H1 (cell line): Measurements from ENCODE around the gene FASTK. TPM values are rescaled to one million over a fixed set of nuclear protein-coding genes. Genes with fewer than 3 reads are reported as not detected.

ENCODE experiments used
- CTCF ChIA-PET: fragments of 300-600 bp; sonication (Branson Sonifier 250); formaldehyde crosslinking; loops from one replicate; lab custom pipeline; 2021; ENCODE audit not compliant: partially characterized antibody; lab: Charles Lee
- POLR2A ChIA-PET: fragments of 300-600 bp; sonication (Branson Sonifier 250); formaldehyde crosslinking; loops from one replicate; lab custom pipeline; 2021; ENCODE audit warnings: inconsistent platforms; ENCODE audit not compliant: partially characterized antibody; lab: Charles Lee
- DNase-seq, 2 experiments: peaks; one replicate each; pipeline versions ENCODE4 v3.0.0 to v3.0.0-alpha.2; 2010 to 2022; ENCODE audit warnings: low spot score in 2 of 2, low read depth in 1 of 2, mixed read lengths in 1 of 2
- FAIRE-seq: peaks from 2 replicates; lab custom pipeline; 2011; peaks lifted over from hg19 to GRCh38; lab: Jason Lieb, UNC
- H2AFZ ChIP-seq: 2 replicates; pipeline ENCODE4 v1.8.1; 2012; ENCODE audit warnings: low read length, inconsistent platforms
- H2AK5ac ChIP-seq: 2 replicates; pipeline ENCODE4 v1.6.1; 2013; ENCODE audit warnings: low read depth, low read length
- H2BK120ac ChIP-seq: replicated peaks from 2 replicates; pipeline ENCODE3; 2013; ENCODE audit warnings: low read depth, low read length, inconsistent platforms
- H2BK12ac ChIP-seq: 2 replicates; pipeline ENCODE4 v1.6.1; 2013; ENCODE audit warnings: low read depth, low read length
- H2BK15ac ChIP-seq: 2 replicates; pipeline ENCODE4 v1.6.1; 2013; ENCODE audit warnings: low read length
- H2BK20ac ChIP-seq: 2 replicates; pipeline ENCODE4 v1.6.1; 2013; ENCODE audit warnings: low read length
- H2BK5ac ChIP-seq: 2 replicates; pipeline ENCODE4 v1.6.1; 2013; ENCODE audit warnings: low read depth, low read length
- H3K14ac ChIP-seq: 2 replicates; pipeline ENCODE4 v1.6.1; 2013; ENCODE audit warnings: inconsistent platforms; ENCODE audit not compliant: insufficient read length
- H3K18ac ChIP-seq: 2 replicates; pipeline ENCODE4 v1.6.1; 2013; ENCODE audit warnings: low read length; ENCODE audit errors: extremely low read depth
- H3K23ac ChIP-seq: 2 replicates; pipeline ENCODE4 v1.6.1; 2013; ENCODE audit warnings: inconsistent platforms; ENCODE audit not compliant: insufficient read length
- H3K23me2 ChIP-seq: 2 replicates; pipeline ENCODE4 v1.6.1; 2013; ENCODE audit warnings: low read depth, low read length
- H3K27ac ChIP-seq: 2 replicates; pipeline ENCODE4 v1.6.1; 2011; ENCODE audit warnings: low read depth, low read length, inconsistent platforms
- H3K27me3 ChIP-seq, 4 experiments: replicated peaks in 1 of 4; 1 replicate in 1 of 4; 2 replicates in 3 of 4; pipeline versions ENCODE4 v1.6.1 to v1.8.1; 2011 to 2013; ENCODE audit warnings: low read length in 3 of 4, mild to moderate bottlenecking in 3 of 4, inconsistent platforms in 2 of 4, mixed read lengths in 2 of 4, moderate library complexity in 1 of 4; ENCODE audit not compliant: control insufficient read depth in 3 of 4, insufficient read depth in 3 of 4; ENCODE audit errors: extremely low read depth in 1 of 4
- H3K36me3 ChIP-seq, 4 experiments: 2 replicates each; pipeline versions ENCODE4 v1.6.1 to v1.8.1; 2011 to 2013; ENCODE audit warnings: mild to moderate bottlenecking in 4 of 4, low read length in 3 of 4, moderate library complexity in 2 of 4, control low read depth in 1 of 4, inconsistent platforms in 1 of 4; ENCODE audit not compliant: insufficient read depth in 4 of 4, control insufficient read depth in 2 of 4
- H3K4ac ChIP-seq: replicated peaks from 2 replicates; pipeline ENCODE3; 2013; ENCODE audit warnings: low read length, low read depth, mixed read lengths, inconsistent platforms; ENCODE audit not compliant: insufficient read length
- H3K4me1 ChIP-seq, 4 experiments: replicated peaks in 1 of 4; 1 replicate in 1 of 4; 2 replicates in 3 of 4; pipeline versions ENCODE4 v1.6.1 to v1.8.1; 2011 to 2013; ENCODE audit warnings: low read length in 3 of 4, inconsistent platforms in 2 of 4, mixed read lengths in 1 of 4; ENCODE audit not compliant: insufficient read depth in 4 of 4, control insufficient read depth in 3 of 4
- H3K4me2 ChIP-seq, 2 experiments: 2 replicates each; pipeline versions ENCODE4 v1.6.1 to v1.8.1; 2011 to 2013; ENCODE audit warnings: low read depth in 2 of 2, low read length in 2 of 2, control low read depth in 1 of 2, inconsistent platforms in 1 of 2, mild to moderate bottlenecking in 1 of 2; ENCODE audit not compliant: insufficient read depth in 1 of 2
- H3K4me3 ChIP-seq, 4 experiments: fragments of 200-600, 300-600 bp in 1 of 4; sonication (generic), shearing (Covaris generic), sonication (Bioruptor Twin) in 1 of 4; 2 replicates each; pipeline versions ENCODE4 v1.5.1 to v1.8.1; 2011 to 2016; ENCODE audit warnings: low read length in 4 of 4, low read depth in 3 of 4, control low read depth in 2 of 4, inconsistent platforms in 2 of 4, mild to moderate bottlenecking in 2 of 4, mixed read lengths in 1 of 4, moderate library complexity in 1 of 4; ENCODE audit not compliant: insufficient read depth in 2 of 4; ENCODE audit errors: extremely low read depth in 1 of 4
- H3K56ac ChIP-seq: replicated peaks from 2 replicates; pipeline ENCODE3; 2013; ENCODE audit warnings: low read depth, mild to moderate bottlenecking, mixed read lengths, low read length, inconsistent platforms; ENCODE audit not compliant: insufficient read length
- H3K79me1 ChIP-seq: 2 replicates; pipeline ENCODE4 v1.6.1; 2013; ENCODE audit warnings: low read depth, low read length, control low read depth
- H3K79me2 ChIP-seq, 2 experiments: 2 replicates each; pipeline versions ENCODE4 v1.6.1 to v1.8.1; 2012 to 2013; ENCODE audit warnings: low read length in 2 of 2, mild to moderate bottlenecking in 2 of 2, inconsistent platforms in 1 of 2; ENCODE audit not compliant: insufficient read depth in 2 of 2, control insufficient read depth in 1 of 2
- H3K9ac ChIP-seq, 4 experiments: replicated peaks in 1 of 4; 1 replicate in 1 of 4; 2 replicates in 3 of 4; pipeline versions ENCODE4 v1.6.1 to v1.8.1; 2011 to 2013; ENCODE audit warnings: low read depth in 3 of 4, low read length in 3 of 4, control low read depth in 2 of 4, mild to moderate bottlenecking in 2 of 4, moderate library complexity in 2 of 4, inconsistent platforms in 1 of 4; ENCODE audit errors: extremely low read depth in 1 of 4
- H3K9me3 ChIP-seq, 2 experiments: 2 replicates each; pipeline versions ENCODE4 v1.6.1 to v1.8.1; 2012 to 2013; ENCODE audit warnings: mild to moderate bottlenecking in 2 of 2, moderate library complexity in 2 of 2, control low read depth in 1 of 2, inconsistent platforms in 1 of 2, low read depth in 1 of 2, low read length in 1 of 2, mixed read lengths in 1 of 2; ENCODE audit not compliant: insufficient read depth in 2 of 2
- H4K20me1 ChIP-seq, 2 experiments: replicated peaks in 1 of 2; 2 replicates each; pipeline versions ENCODE3 to v1.8.1; 2011 to 2013; ENCODE audit warnings: inconsistent platforms in 2 of 2, low read length in 2 of 2, mild to moderate bottlenecking in 1 of 2; ENCODE audit not compliant: insufficient read depth in 2 of 2, control insufficient read depth in 1 of 2
- H4K5ac ChIP-seq: 2 replicates; pipeline ENCODE4 v1.6.1; 2013; ENCODE audit warnings: low read length, low read depth, mixed read lengths, inconsistent platforms; ENCODE audit not compliant: insufficient read length
- H4K8ac ChIP-seq: 2 replicates; pipeline ENCODE4 v1.8.0; 2013; ENCODE audit warnings: mild to moderate bottlenecking, moderate library complexity, low read length, inconsistent platforms; ENCODE audit not compliant: insufficient read depth; ENCODE audit errors: extremely low read depth
- H4K91ac ChIP-seq: replicated peaks from 2 replicates; pipeline ENCODE3; 2013; ENCODE audit warnings: low read length, mixed read lengths, inconsistent platforms; ENCODE audit not compliant: insufficient read length
- CHD2 ChIP-seq: IDR thresholded peaks from 2 replicates; pipeline ENCODE4 v1.6.1; 2012; ENCODE audit warnings: low read length, improper control_type of control experiment
- EZH2 ChIP-seq: fragments of 200-600 bp; sonication (generic); IDR thresholded peaks from 2 replicates; pipeline ENCODE4 v1.7.1; 2012; ENCODE audit warnings: low read depth, mild to moderate bottlenecking, moderate library complexity, low read length, inconsistent platforms; ENCODE audit not compliant: severe bottlenecking
- NRF1 ChIP-seq: IDR thresholded peaks from 2 replicates; pipeline ENCODE4 v1.6.1; 2011; ENCODE audit warnings: mild to moderate bottlenecking, low read depth, low read length, improper control_type of control experiment
- RNF2 ChIP-seq: fragments of 200-900, 300-1000 bp; sonication (generic); IDR thresholded peaks from 2 replicates; pipeline ENCODE4 v1.7.1; 2016; ENCODE audit warnings: borderline replicate concordance, low read depth, mild to moderate bottlenecking, antibody characterized with exemption, low read length; ENCODE audit not compliant: poor library complexity, severe bottlenecking; ENCODE audit errors: missing control alignments
- WGBS, 2 experiments: shearing (Covaris generic) in 1 of 2; methylation state at CpG; one replicate each; pipeline versions ENCODE4 v1.1.6 to v1.1.7; 2013 to 2015; ENCODE audit warnings: low lambda C conversion rate in 2 of 2, mixed read lengths in 2 of 2, inconsistent platforms in 1 of 2, low coverage in 1 of 2, missing lambda C conversion rate in 1 of 2; ENCODE audit not compliant: insufficient replicate concordance in 2 of 2, insufficient coverage in 1 of 2, insufficient read length in 1 of 2; ENCODE audit errors: extremely low coverage in 1 of 2, missing lambda C conversion rate in 1 of 2; 5-methylcytosine and 5-hydroxymethylcytosine counted together
- polyA plus RNA-seq, 7 experiments: library from polyadenylated mRNA; depleted of rRNA in 3 of 7; stranded (reverse) in 5 of 7; unstranded in 2 of 7; fragments of >200 nt in 5 of 7; fragments of 200-250 nt in 2 of 7; gene quantifications; 1 replicate in 5 of 7; 2 replicates in 1 of 7; 4 replicates in 1 of 7; pipeline versions ENCODE4 v1.2.1 to v1.2.3, GENCODE V29; 2011 to 2013; ENCODE audit warnings: missing spikeins in 2 of 7, mixed read lengths in 2 of 7
- total RNA-seq: library from RNA; stranded (reverse); fragmentation: NEBNext Ultra II Directional; extraction: Animal tissue kit (Norgen Biotek cat#: 25700); gene quantifications from 2 replicates; pipeline ENCODE4 v1.2.1, GENCODE V29; 2021
- TF ChIP-seq, protein P1 (sequence below): IDR thresholded peaks from 2 replicates; pipeline ENCODE4 v1.6.1; 2012; ENCODE audit warnings: inconsistent platforms
- TF ChIP-seq, protein P2 (sequence below): IDR thresholded peaks from 2 replicates; pipeline ENCODE4 v1.6.1; 2011; ENCODE audit warnings: low read depth, mild to moderate bottlenecking, low read length; ENCODE audit not compliant: insufficient read depth

FASTK gene
- total and polyA plus RNA-seq, 2 of the 8 experiments (the other 6 are each of a cell fraction or from before 2014, with no cell fraction given) = 39.4 to 84.0 TPM

DNA sequence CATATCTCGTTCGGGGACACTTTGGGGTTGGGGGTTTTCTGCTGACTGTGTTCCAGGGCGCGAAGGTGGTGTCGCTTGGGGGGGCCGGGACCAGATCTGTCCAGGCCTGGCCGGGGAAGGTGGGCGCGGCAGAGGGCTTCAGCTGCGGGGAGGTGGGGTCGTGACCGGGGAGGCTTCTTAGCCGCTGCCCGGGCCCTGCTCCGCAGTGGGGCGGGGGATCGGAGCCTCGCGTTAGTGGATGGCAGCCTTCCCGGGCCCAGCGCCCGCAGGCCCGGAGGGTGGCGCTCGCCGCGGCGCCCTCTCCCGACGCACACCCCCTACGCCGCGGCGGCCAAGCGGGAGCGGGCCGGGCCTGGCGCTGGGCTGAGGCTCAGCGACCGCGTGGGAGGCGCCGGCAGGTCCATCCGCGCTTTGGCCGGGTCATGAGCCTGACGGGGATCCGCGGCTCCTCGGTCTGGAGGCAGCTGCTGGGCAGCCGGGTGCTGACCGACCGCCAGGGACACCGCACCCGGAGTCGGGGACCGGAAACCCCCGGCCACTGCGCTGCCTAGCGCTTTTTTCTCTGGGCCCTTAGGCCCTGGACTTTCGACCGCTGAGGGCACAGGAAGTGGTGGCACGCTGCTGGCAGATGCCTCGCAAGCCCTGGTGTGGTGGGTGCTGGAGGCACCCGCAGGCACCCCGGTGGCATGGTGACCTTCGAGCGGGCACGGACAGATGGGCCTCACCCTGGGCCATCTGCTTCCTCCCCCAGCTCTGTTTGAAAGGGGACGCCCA lies 6.8 kb upstream of the FASTK start:
- DNase-seq (no peak), FAIRE-seq (no peak)
- Histone ChIP-seq H3K56ac (no peak overlapping the region), H2BK20ac (no peak overlapping the region), H4K91ac (peak overlapping the region; percentile 71), H3K18ac (no peak overlapping the region; the same call in none of the 2 replicates), H2AK5ac (no peak overlapping the region), H3K4me3 (peak overlapping the region; percentile 58 to 75 (median 66)), H3K9me3 (no peaks in the 10 kb centered on the region), H3K23ac (no peak overlapping the region), H4K5ac (no peak overlapping the region), H3K27me3 (peaks cover 0 to 28% (median 14%) of the 10 kb centered on the region in 4 experiments; a peak in 6 of 7 replicates), H2BK120ac (no peak overlapping the region), H4K8ac (peak overlapping the region; percentile 47; the same call in 1 of the 2 replicates), H3K23me2 (peaks cover 25% of the 10 kb centered on the region), H3K14ac (no peak overlapping the region), H3K79me2 (peaks cover 5 to 46% of the 10 kb centered on the region in 2 experiments; a peak in 3 of 4 replicates), H4K20me1 (peaks cover 31 to 41% of the 10 kb centered on the region in 2 experiments), H2AFZ (no peak overlapping the region), H3K9ac (peak overlapping the region; percentile 46 to 69 (median 64); a peak in 5 of 7 replicates), H3K4me2 (peak overlapping the region; percentile 73 to 83), H2BK5ac (no peak overlapping the region), H3K4ac (no peak overlapping the region), H3K4me1 (peaks cover 6 to 43% (median 26%) of the 10 kb centered on the region in 4 experiments), H3K79me1 (peaks cover 6% of the 10 kb centered on the region; the same call in 1 of the 2 replicates), H3K27ac (no peak overlapping the region), H2BK12ac (no peak overlapping the region), H3K36me3 (no peaks in the 10 kb centered on the region), H2BK15ac (peak overlapping the region; percentile 53; the same call in 1 of the 2 replicates)
- 3% methylated on average over 46 of the region's 70 CpGs; no CpG with 5 or more reads in 1 of the 2 experiments for WGBS, 2 experiments
- ChIA-PET POLR2A (interaction anchor here (0.6 to 4.9 kb wide), 5 partner anchors 10 to 59 kb away, joined by 3 to 33 read pairs (median 3); partner anchors contain the start of genes ABCB8 and CDK5), CTCF (interaction anchor here (0.9 to 15.1 kb wide), 9 partner anchors 10 to 157 kb away, joined by 3 to 448 read pairs (median 5); partner anchors contain the start of genes ABCB8 and ABCF2)
- TF ChIP-seq NRF1 (no peak), EZH2 (peak; percentile 43), CHD2 (no peak), RNF2 (peak; percentile 43)
- TF ChIP-seq, protein P1, sequence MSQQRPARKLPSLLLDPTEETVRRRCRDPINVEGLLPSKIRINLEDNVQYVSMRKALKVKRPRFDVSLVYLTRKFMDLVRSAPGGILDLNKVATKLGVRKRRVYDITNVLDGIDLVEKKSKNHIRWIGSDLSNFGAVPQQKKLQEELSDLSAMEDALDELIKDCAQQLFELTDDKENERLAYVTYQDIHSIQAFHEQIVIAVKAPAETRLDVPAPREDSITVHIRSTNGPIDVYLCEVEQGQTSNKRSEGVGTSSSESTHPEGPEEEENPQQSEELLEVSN = no peak; the same call in 1 of the 2 replicates
- TF ChIP-seq, protein P2, sequence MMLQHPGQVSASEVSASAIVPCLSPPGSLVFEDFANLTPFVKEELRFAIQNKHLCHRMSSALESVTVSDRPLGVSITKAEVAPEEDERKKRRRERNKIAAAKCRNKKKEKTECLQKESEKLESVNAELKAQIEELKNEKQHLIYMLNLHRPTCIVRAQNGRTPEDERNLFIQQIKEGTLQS = no peak
